Measurements from ENCODE around the gene C19orf81. TPM values are rescaled to one million over a fixed set of nuclear protein-coding genes. Genes with fewer than 3 reads are reported as not detected.
A peak's percentile ranks its signal among the peaks of the same experiment; 100 is the strongest.

The C19orf81 gene
- total and polyA plus RNA-seq, 12 donors = 0.61 to 7.2 (median 3.4) TPM; not detected in 2

DNA sequence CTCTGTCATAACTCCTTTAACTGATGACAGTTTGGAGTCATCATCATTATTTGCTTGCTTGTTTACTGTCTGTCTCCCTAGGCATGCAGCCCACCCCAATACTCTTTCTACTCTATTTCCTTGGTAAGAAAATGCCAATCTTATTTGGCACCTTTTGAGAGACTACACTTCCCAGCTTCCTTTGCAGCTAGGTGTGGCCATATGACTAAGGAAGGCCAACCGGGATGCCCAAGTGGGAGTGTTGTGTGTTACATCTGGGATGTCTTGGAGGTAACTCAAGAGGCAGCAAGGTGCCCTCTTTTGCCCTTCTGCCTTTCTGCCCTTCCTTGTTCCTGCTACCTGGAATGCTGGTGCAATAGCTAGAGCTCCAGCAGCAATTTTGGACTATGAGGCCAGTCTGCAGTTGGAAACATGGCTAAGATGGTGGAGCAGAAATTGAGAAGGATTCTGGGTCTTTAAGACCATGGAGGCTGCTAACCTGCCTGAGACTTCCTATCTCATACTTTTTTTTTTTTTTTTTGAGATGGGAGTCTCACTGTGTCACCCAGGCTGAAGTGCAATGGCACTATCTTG lies 27.5 kb downstream of the C19orf81 start:
- no peak for DNase-seq
- H3K27me3 ChIP-seq = peaks cover 0 to 76% (median 64%) of the 10 kb centered on the region in 7 donors
- no peak for ATAC-seq
- peaks cover 0 to 7% (median 0%) of the 10 kb centered on the region in 9 donors for H3K4me1 ChIP-seq
- H3K4me3 ChIP-seq = no peak overlapping the region
- 58 to 69% methylated on average over 1 of the region's 1 CpG for WGBS, 2 donors
- H3K27ac ChIP-seq = no peak overlapping the region
- TF ChIP-seq, protein P1, sequence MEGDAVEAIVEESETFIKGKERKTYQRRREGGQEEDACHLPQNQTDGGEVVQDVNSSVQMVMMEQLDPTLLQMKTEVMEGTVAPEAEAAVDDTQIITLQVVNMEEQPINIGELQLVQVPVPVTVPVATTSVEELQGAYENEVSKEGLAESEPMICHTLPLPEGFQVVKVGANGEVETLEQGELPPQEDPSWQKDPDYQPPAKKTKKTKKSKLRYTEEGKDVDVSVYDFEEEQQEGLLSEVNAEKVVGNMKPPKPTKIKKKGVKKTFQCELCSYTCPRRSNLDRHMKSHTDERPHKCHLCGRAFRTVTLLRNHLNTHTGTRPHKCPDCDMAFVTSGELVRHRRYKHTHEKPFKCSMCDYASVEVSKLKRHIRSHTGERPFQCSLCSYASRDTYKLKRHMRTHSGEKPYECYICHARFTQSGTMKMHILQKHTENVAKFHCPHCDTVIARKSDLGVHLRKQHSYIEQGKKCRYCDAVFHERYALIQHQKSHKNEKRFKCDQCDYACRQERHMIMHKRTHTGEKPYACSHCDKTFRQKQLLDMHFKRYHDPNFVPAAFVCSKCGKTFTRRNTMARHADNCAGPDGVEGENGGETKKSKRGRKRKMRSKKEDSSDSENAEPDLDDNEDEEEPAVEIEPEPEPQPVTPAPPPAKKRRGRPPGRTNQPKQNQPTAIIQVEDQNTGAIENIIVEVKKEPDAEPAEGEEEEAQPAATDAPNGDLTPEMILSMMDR (IDR thresholded peaks at IDR 0.05) = no peak
- no peaks in the 10 kb centered on the region for H3K36me3 ChIP-seq
- intact Hi-C loops (cut with DNase I) = no loop called here
- peaks cover 0 to 9% (median 0%) of the 10 kb centered on the region in 11 donors for H3K9me3 ChIP-seq

- H3K4me3 ChIP-seq = no peak overlapping the region
- DNase-seq (no peak), ATAC-seq (no peak)
- H3K9me3 ChIP-seq = peaks cover 0 to 9% (median 0%) of the 10 kb centered on the region in 11 donors
- TF ChIP-seq, protein P1 (IDR thresholded peaks at IDR 0.05) = no peak
- WGBS, 2 donors = 37 to 60% methylated on average over 5 of the region's 5 CpGs
- intact Hi-C loops (cut with DNase I) = no loop called here
- H3K27ac ChIP-seq = no peak overlapping the region
- peaks cover 0 to 77% (median 61%) of the 10 kb centered on the region in 7 donors for H3K27me3 ChIP-seq
- H3K4me1 ChIP-seq = peaks cover 0 to 7% (median 0%) of the 10 kb centered on the region in 9 donors
- H3K36me3 ChIP-seq = no peaks in the 10 kb centered on the region
Observed at GRCh38 chr19:50677636-50678035, 28.4 kb downstream of the C19orf81 start.

DNA sequence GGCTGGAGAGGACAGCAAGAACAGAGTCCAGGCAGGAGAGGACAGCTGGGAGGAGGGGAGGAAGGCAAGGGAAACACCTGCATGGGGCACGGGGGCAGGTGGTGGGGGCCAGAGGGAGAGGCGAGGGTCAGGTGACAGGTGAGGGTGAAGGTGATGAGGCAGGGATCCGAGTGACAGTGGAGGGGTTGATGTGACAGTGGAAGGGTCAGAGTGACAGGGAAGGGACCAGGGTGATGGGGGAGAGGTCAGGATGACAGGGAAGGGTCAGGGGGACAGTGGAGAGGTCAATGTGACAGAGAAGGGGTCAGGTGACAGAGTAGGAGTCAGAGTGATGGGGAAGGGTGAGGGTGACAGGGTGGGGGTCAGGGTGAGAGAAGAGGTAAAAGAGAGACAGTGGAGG lies 29.1 kb downstream of the C19orf81 start:
- no peak for DNase-seq
- H3K9me3 ChIP-seq = peaks cover 0 to 9% (median 0%) of the 10 kb centered on the region in 11 donors
- intact Hi-C loops (cut with DNase I) = no loop called here
- H3K27me3 ChIP-seq = peaks cover 0 to 76% (median 54%) of the 10 kb centered on the region in 7 donors
- H3K4me1 ChIP-seq = peaks cover 0 to 7% (median 0%) of the 10 kb centered on the region in 9 donors
- ATAC-seq = no peak
- H3K4me3 ChIP-seq = no peak overlapping the region
- WGBS, 2 donors = 46 to 59% methylated on average over 3 of the region's 3 CpGs
- TF ChIP-seq, protein P1 (IDR thresholded peaks at IDR 0.05) = no peak
- no peaks in the 10 kb centered on the region for H3K36me3 ChIP-seq
- no peak overlapping the region for H3K27ac ChIP-seq

DNA sequence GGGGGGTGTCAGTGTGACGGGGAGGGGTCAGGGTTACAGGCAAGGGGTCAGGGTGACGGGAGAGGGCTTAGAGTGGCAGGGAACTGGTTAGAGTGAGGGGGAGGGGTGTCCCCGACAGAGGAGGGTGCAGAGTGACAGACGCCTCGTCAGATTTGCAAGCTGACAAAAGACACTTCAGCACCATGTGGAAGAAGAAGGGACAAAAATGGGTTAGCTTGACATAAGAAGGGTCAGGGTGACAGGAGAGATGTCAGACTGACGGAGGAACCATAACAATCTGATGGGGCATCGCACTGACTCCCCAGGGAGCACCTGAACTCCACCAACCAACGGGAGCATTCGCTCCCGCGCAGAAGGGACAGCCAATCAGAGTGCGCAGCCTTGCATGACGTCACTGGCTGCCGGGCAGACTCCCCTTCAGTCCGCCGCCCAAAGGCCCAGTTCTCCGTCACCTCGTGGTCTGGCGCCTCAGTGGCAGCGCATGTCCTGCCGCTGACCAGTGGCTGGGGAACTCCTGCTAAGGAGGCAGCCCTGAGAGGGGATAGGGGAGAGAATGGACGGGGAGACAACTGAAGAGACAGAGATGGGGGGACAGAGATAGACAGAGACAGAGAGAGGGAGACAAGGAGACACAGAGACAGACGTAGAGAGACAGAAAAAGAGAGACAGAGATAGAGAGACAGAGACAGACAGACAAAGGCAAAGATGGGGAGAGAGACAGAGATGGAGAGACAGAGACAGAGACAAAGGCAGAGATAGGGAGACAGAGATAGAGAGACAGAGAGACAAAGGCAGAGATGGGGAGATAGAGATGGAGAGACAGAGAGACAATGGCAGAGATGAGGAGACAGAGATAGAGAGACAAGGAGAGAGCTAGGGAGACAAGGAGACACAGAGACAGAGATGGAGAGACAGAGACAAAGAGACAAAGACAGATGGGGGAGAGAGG lies 30.2 kb downstream of the C19orf81 start:
- intact Hi-C loops (cut with DNase I) = no loop called here
- ATAC-seq (peak; percentile 88 to 96 (median 94)), DNase-seq (peak; percentile 69 to 80)
- H3K9me3 ChIP-seq = peaks cover 0 to 9% (median 0%) of the 10 kb centered on the region in 11 donors
- 10 to 12% methylated on average over 23 of the region's 23 CpGs for WGBS, 2 donors
- no peak overlapping the region for H3K27ac ChIP-seq
- H3K27me3 ChIP-seq = peaks cover 0 to 79% (median 54%) of the 10 kb centered on the region in 7 donors
- no peaks in the 10 kb centered on the region for H3K36me3 ChIP-seq
- TF ChIP-seq, protein P1 (IDR thresholded peaks at IDR 0.05) = no peak
- H3K4me1 ChIP-seq = peaks cover 0 to 7% (median 0%) of the 10 kb centered on the region in 9 donors
- H3K4me3 ChIP-seq = no peak overlapping the region
